Sigmoid colon (tissue), 7 donors: ENCODE data around the gene ZNF614. TPM values are rescaled to one million over a fixed set of nuclear protein-coding genes. Genes with fewer than 3 reads are reported as not detected.
"Not testable (repeated sequence)": the region's sequence is repeated elsewhere in the genome, so short reads cannot be mapped to it uniquely, and the experiment has no call there.

Experiments used
- DNase-seq: peaks from one replicate; pipeline ENCODE4 v3.0.0-alpha.2; 2019
- H3K27ac ChIP-seq, 4 donors: fragments of 200-600 bp; sonication (generic); one replicate each; pipeline ENCODE4 v1.5.1; 2016 to 2019; ENCODE audit warnings: mild to moderate bottlenecking in 1 of 4
- H3K27me3 ChIP-seq, 3 donors: fragments of 200-600 bp; sonication (generic); one replicate each; pipeline ENCODE4 v1.5.1; 2019; ENCODE audit warnings: mild to moderate bottlenecking in 1 of 3
- H3K36me3 ChIP-seq, 4 donors: fragments of 200-600 bp; sonication (generic); one replicate each; pipeline ENCODE4 v1.5.1; 2016 to 2019
- H3K4me1 ChIP-seq, 4 donors: fragments of 200-600 bp; sonication (generic); one replicate each; pipeline ENCODE4 v1.5.1; 2017 to 2019
- H3K4me3 ChIP-seq, 4 donors: fragments of 200-600 bp; sonication (generic); one replicate each; pipeline ENCODE4 v1.5.1; 2017 to 2019; ENCODE audit warnings: mild to moderate bottlenecking in 2 of 4, moderate library complexity in 1 of 4
- H3K9me3 ChIP-seq, 4 donors: fragments of 200-600 bp in 3 of 4; sonication (generic) in 3 of 4; one replicate each; pipeline versions ENCODE4 v1.5.1 to v1.6.1; 2013 to 2019
- CTCF ChIP-seq, 4 experiments: fragments of 450-650 bp in 3 of 4; fragments of 200-600 bp in 1 of 4; IDR thresholded peaks; one replicate each; pipeline ENCODE4 v1.5.1; 2016 to 2019; ENCODE audit warnings: antibody characterized with exemption in 4 of 4, mild to moderate bottlenecking in 3 of 4, moderate library complexity in 2 of 4
- EP300 ChIP-seq, 4 donors: sonication (generic); formaldehyde crosslinking; IDR thresholded peaks; one replicate each; pipeline ENCODE4 v1.6.1; 2017; ENCODE audit warnings: antibody characterized with exemption in 4 of 4
- POLR2A ChIP-seq, 2 donors: fragments of 450-650 bp; IDR thresholded peaks; one replicate each; pipeline ENCODE4 v1.6.1; 2016; ENCODE audit warnings: antibody characterized with exemption in 2 of 2, mild to moderate bottlenecking in 2 of 2, moderate library complexity in 2 of 2
- POLR2AphosphoS5 ChIP-seq, 4 donors: sonication (generic); formaldehyde crosslinking; IDR thresholded peaks; one replicate each; pipeline ENCODE4 v1.6.1; 2017; ENCODE audit warnings: antibody characterized with exemption in 4 of 4
- WGBS, 2 donors: extraction: QIAGEN DNeasy Blood & Tissue Kit; methylation state at CpG; one replicate each; pipeline ENCODE4 v1.1.7; 2013; 5-methylcytosine and 5-hydroxymethylcytosine counted together
- intact Hi-C: fragments of 100-400 bp; cut with DNase I; formaldehyde crosslinking; loops from one replicate; pipeline ENCODE4 v1.15.1; 2023
- polyA plus RNA-seq, 3 donors: library from polyadenylated mRNA; stranded (reverse); fragments of 200-250 nt; gene quantifications; one replicate each; pipeline ENCODE4 v1.2.3, GENCODE V29; 2013
- total RNA-seq, 4 donors: library from RNA; depleted of rRNA; stranded (reverse); fragments of >200 nt; gene quantifications; one replicate each; pipeline ENCODE4 v1.1.0, GENCODE V29; 2016
- donor health status: healthy with polysubstance abuse.
- donor health status: Bipolar disorder and iron deficiency.
- donor health status: healthy.

Gene ZNF614
- total and polyA plus RNA-seq, 7 donors, result 1.2 to 13.5 (median 6.6) TPM

GRCh38 chr19:51993422-51993821, 34.8 kb downstream of the ZNF614 start:
- peaks cover 38 to 66% (median 47%) of the 10 kb centered on the region in 4 donors for H3K36me3 ChIP-seq
- WGBS, 2 donors, result 97 to 98% methylated on average over 10 of the region's 10 CpGs
- H3K9me3 ChIP-seq, result peaks cover 36 to 63% (median 48%) of the 10 kb centered on the region in 4 donors

GRCh38 chr19:51986309-51987291, 41.6 kb downstream of the ZNF614 start, which contains the start of gene ZNF350:
Gene ZNF350 (minus strand): TSS chr19:51986840. CDS start chr19:51974360, 12,480 bp downstream.
- WGBS, 2 donors, result 3% methylated on average over 33 of the region's 33 CpGs
- H3K4me3 ChIP-seq, result peak within 1 kb of the TSS; percentile 65 to 91 (median 72)
- H3K27me3 ChIP-seq, result no peaks in the 10 kb centered on the region
- TF ChIP-seq CTCF (IDR thresholded peaks at IDR 0.05) (no peak), POLR2AphosphoS5 (IDR thresholded peaks at IDR 0.05) (peak; percentile 43 to 89 (median 78)), POLR2A (IDR thresholded peaks at IDR 0.05) (no peak), EP300 (IDR thresholded peaks at IDR 0.05) (peak in 2 of 4 donors; percentile 32 to 57)
- peak; percentile 94 for DNase-seq
- intact Hi-C loops, result loop anchor here (1.0 to 5.0 kb wide), 6 partner anchors 22 to 109 kb away; partner anchors contain the start of genes ZNF432, ZNF577, ZNF614 and ZNF615
- H3K4me1 ChIP-seq, result peaks cover 0 to 17% (median 14%) of the 10 kb centered on the region in 4 donors
- H3K27ac ChIP-seq, result peak within 1 kb of the TSS; percentile 74 to 84 (median 78)
- H3K9me3 ChIP-seq, result peaks cover 0 to 16% (median 11%) of the 10 kb centered on the region in 4 donors
- H3K36me3 ChIP-seq, result peaks cover 0 to 13% (median 3%) of the 10 kb centered on the region in 4 donors

More at GRCh38 chr19:51993422-51993821, 34.8 kb downstream of the ZNF614 start:
- TF ChIP-seq CTCF (IDR thresholded peaks at IDR 0.05), result no peak
- TF ChIP-seq POLR2A (IDR thresholded peaks at IDR 0.05), result no peak
- TF ChIP-seq EP300 (IDR thresholded peaks at IDR 0.05), result no peak
- TF ChIP-seq POLR2AphosphoS5 (IDR thresholded peaks at IDR 0.05), result no peak
- no peaks in the 10 kb centered on the region for H3K4me1 ChIP-seq
- no peak overlapping the region for H3K4me3 ChIP-seq
- H3K27me3 ChIP-seq, result no peaks in the 10 kb centered on the region
- intact Hi-C loops, result no loop called here
- DNase-seq, result no peak
- H3K27ac ChIP-seq, result no peak overlapping the region

- TF ChIP-seq POLR2AphosphoS5 (IDR thresholded peaks at IDR 0.05) (no peak), CTCF (IDR thresholded peaks at IDR 0.05) (no peak)
- peaks cover 0 to 23% (median 15%) of the 10 kb centered on the region in 4 donors for H3K9me3 ChIP-seq
- no peak overlapping the region for H3K4me3 ChIP-seq
- no peaks in the 10 kb centered on the region for H3K27me3 ChIP-seq
- 98% methylated on average over 4 of the region's 4 CpGs for WGBS, 2 donors
- intact Hi-C loops, result no loop called here
- peaks cover 0 to 17% (median 14%) of the 10 kb centered on the region in 4 donors for H3K4me1 ChIP-seq
- H3K36me3 ChIP-seq, result peaks cover 0 to 22% (median 12%) of the 10 kb centered on the region in 4 donors
- H3K27ac ChIP-seq, result no peak overlapping the region
- DNase-seq, result no peak
Measured at GRCh38 chr19:51983361-51983760, 44.8 kb downstream of the ZNF614 start.

GRCh38 chr19:51980926-51981325, 47.3 kb downstream of the ZNF614 start:
- WGBS, 2 donors, result 95 to 96% methylated on average over 6 of the region's 6 CpGs

More at GRCh38 chr19:51980926-51981325, 47.3 kb downstream of the ZNF614 start:
- H3K27ac ChIP-seq, DNase-seq, H3K27me3 ChIP-seq, H3K4me3 ChIP-seq, intact Hi-C loops: not testable (repeated sequence)
- Histone ChIP-seq H3K36me3 (peaks cover 0 to 33% (median 13%) of the 10 kb centered on the region in 4 donors), H3K9me3 (peaks cover 4 to 45% (median 18%) of the 10 kb centered on the region in 4 donors), H3K4me1 (peaks cover 0 to 13% (median 11%) of the 10 kb centered on the region in 4 donors)
